D721Med (cell line): ENCODE measurements around the gene GJD2.

ENCODE experiments used
- DNase-seq: peaks from one replicate; pipeline ENCODE4 v3.0.0; 2011; ENCODE audit warnings: low spot score; ENCODE audit not compliant: insufficient read length
- FAIRE-seq: peaks from 2 replicates; lab custom pipeline; 2011; peaks lifted over from hg19 to GRCh38; lab: Jason Lieb, UNC
- CTCF ChIP-seq: IDR thresholded peaks from 2 replicates; pipeline ENCODE4 v1.5.1; 2012; ENCODE audit warnings: mild to moderate bottlenecking, control low read depth; ENCODE audit not compliant: insufficient read depth; ENCODE audit errors: missing control alignments

GJD2 gene

GRCh38 chr15:34729056-34729455 is 25.7 kb downstream of the GJD2 start:
- FAIRE-seq (no peak), DNase-seq (no peak)
- TF ChIP-seq CTCF: no peak

DNA sequence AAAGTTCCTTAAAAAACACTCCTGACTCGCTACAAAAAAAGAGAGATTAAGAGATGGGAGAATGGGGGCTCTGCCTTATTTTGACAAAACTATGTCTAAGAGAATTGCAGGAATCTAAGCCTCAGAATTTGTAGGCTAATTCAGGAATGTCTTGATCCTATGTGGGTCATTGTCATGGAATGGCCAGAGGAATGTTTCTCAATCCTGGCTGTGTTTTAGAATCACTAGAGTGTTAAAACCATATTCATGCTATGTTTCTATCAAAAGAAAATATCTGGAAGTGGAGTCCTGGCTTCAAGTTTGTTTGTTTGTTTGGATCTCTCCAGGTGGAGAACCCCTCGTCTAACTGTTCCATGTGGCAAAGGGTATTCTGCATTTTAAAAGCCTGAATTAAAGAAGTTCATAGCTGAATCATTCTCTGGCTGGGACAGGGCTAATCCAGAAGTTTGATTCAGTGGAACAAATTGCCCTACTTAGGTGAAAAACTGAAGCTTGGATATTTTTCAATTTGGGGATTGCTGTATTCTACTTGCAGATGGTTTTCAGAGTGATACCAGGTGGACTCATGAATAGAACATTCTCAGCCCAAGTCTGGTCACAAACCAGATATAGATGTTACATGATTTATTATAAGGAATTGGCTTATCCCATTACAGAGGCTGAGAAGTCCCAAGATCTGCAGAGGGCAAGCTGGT is 28.2 kb downstream of the GJD2 start:
- DNase-seq: no peak
- TF ChIP-seq CTCF: no peak
- no peak for FAIRE-seq

GRCh38 chr15:34725556-34725955 is 29.2 kb downstream of the GJD2 start:
- no peak for DNase-seq
- no peak for TF ChIP-seq CTCF
- no peak for FAIRE-seq

DNA sequence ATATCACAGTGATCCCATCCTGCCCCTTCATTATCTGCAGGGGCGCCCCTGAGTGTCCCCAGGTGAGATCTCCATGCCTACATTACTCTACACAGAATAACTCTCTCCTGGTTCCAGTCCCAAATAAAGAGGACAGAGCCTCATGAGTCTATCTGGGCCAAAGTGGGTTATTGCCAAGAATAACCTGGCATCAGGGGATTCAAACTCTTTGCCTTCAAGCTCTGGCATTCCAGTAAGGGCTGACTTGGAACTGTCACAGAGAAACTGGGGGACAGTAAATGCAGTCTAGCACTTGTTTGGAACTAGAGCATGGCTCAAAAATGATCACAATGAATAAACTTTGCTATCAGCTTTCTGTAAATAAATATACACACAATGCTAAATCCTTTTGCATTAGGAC is 30.3 kb downstream of the GJD2 start:
- FAIRE-seq (no peak), DNase-seq (no peak)
- TF ChIP-seq CTCF: no peak

DNA sequence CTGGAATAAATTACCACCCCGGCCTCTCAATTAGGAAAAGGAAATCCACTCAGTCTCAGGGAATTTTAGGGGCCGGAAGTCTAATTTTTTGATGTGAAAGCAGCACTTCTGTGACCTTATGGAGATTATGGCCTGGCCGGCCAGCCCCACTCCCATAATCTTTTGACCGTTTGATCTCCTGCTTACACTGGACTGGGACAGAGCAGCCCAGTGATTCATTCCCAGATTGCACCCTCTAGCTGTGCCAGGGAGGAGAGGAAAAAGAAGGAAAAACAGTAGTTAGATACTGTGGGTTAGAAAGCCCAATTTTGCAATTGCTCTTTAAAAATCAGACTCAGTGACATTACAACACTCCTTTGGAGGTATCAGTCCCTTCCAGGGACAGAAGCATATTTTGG is 32.4 kb downstream of the GJD2 start:
- no peak for DNase-seq
- no peak for FAIRE-seq
- TF ChIP-seq CTCF: peak; percentile 10

DNA sequence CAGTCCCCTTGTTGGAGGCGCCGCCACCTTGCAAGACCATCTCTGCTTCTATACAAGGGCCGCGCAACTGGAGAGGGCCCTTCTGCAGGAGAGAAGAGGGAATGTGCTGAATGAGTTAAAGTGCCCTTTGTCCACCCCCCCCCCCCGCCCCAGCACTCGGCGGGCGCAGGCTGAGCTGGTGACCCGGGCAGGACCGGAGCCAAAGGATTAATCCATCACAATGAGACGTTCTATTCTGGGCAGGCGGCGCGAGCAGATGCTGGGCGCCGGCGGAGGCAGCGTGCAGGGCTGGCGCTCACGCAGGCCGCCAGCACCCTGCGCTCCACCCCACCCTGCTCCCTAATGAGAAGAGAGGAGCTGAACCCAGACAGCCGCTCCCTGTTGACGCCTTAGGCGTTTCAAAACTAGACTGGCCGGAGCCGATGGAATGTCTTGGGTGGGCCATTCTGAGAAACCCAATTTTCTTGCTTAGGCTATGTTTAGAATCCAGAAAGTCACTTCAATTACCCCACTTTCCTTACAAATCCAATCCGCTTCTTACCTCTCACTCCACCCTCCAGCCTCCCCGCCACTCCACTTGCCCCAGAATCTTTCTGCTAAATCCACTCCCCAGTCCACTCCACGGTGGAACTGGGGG is 32.9 kb downstream of the GJD2 start:
- DNase-seq (peak; percentile 48), FAIRE-seq (no peak)
- TF ChIP-seq CTCF: no peak

DNA sequence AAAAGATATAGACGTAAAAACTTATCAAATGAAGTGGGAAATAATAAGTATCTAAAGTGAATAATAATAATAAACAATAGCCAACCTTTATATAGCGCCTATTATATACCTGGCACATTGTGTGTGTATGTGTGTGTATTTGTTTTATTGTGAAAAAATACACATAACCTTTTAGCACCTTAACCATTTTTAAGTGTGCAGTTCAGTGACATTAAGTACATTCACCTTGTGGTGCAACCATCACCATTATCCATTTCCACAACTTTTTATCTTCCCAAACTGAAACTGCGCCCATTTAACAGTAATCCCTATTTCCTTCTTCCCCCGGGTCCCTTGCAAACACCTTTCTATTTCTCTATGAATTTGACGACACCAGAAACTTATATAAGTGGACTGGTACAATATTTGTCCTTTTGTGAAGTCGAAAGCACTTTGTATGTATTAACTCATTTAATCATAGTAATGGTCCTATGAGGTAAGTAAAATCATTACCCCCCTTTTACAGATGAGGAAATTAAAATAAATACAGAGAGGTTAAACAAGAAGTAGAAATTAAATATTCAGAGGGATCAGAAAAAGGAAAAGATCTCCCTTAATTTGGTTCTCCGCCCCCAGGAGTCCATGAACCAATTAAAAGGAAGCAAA is 33.5 kb downstream of the GJD2 start:
- FAIRE-seq: no peak
- no peak for DNase-seq
- no peak for TF ChIP-seq CTCF
